AG10803 (cell line): ENCODE data around the gene KRT39.

Experiments
- DNase-seq: peaks from one replicate; pipeline ENCODE4 v3.0.0; 2010; ENCODE audit warnings: low read depth
- H3K4me3 ChIP-seq: 2 replicates; pipeline ENCODE4 v1.5.1; 2011; ENCODE audit warnings: mild to moderate bottlenecking, low read length, control low read depth
- CTCF ChIP-seq: conservative IDR thresholded peaks from 2 replicates; pipeline ENCODE4 v1.5.1; 2011; ENCODE audit warnings: mild to moderate bottlenecking, low read length, control low read depth, inconsistent platforms

KRT39 gene

GRCh38 chr17:40996829-40997228 is 30.1 kb upstream of the KRT39 start:
- no peak for DNase-seq
- no peak overlapping the region for H3K4me3 ChIP-seq
- TF ChIP-seq CTCF = no peak

GRCh38 chr17:40995116-40995515 is 28.4 kb upstream of the KRT39 start:
- H3K4me3 ChIP-seq = no peak overlapping the region
- no peak for DNase-seq
- TF ChIP-seq CTCF = no peak

- no peak for TF ChIP-seq CTCF
- no peak within 1 kb of the TSS for H3K4me3 ChIP-seq
- DNase-seq = no peak
Observed at GRCh38 chr17:40993839-40994238, 27.1 kb upstream of the KRT39 start, which contains the start of gene KRTAP3-3. TSS of gene KRTAP3-3 (minus strand) at chr17:40994164. CDS start at chr17:40994097, 67 bp downstream.

- TF ChIP-seq CTCF = no peak
- DNase-seq = no peak
- no peak overlapping the region for H3K4me3 ChIP-seq
Observed at GRCh38 chr17:40993084-40993483, 26.3 kb upstream of the KRT39 start.

GRCh38 chr17:40992666-40993065 is 25.9 kb upstream of the KRT39 start:
- H3K4me3 ChIP-seq = no peak overlapping the region
- TF ChIP-seq CTCF = no peak
- no peak for DNase-seq

GRCh38 chr17:40986920-40987319 is 20.2 kb upstream of the KRT39 start:
- no peak overlapping the region for H3K4me3 ChIP-seq
- TF ChIP-seq CTCF = no peak
- no peak for DNase-seq

GRCh38 chr17:40984226-40984625 is 17.5 kb upstream of the KRT39 start, which contains the start of gene KRT40:
TSS of gene KRT40 (minus strand) at chr17:40984326. CDS start at chr17:40984273, 53 bp downstream.
- no peak for TF ChIP-seq CTCF
- no peak for DNase-seq
- no peak within 1 kb of the TSS for H3K4me3 ChIP-seq
